GM18502 (cell line): ENCODE data around the gene AXDND1.
"Not testable (repeated sequence)": the region's sequence is repeated elsewhere in the genome, so short reads cannot be mapped to it uniquely, and the experiment has no call there.

Experiments
- ATAC-seq: cut with Tn5 transposase; IDR thresholded peaks from one replicate; pipeline ENCODE4 v1.9.1; 2021; ENCODE audit warnings: mild to moderate bottlenecking; ENCODE audit not compliant: unreplicated experiment, poor library complexity

Gene AXDND1

DNA sequence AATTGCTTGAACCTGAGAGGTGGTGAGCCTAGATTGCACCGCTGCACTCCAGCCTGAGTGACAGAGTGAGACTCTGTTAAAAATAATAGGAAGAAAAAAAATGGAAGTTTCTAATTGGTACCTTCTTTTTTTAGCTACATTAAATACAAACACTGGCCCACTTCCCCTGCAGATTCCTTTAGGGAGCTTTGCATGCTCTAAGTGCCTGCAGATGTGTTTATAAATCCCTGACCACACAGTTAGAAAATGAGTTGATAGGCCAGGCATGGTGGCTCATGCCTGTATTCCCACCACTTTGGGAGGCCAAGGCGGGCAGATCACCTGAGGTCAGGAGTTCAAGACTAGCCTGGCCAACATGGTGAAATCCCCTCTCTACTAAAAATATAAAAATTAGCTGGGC is 4.1 kb upstream of the AXDND1 start:
- not testable (repeated sequence) for ATAC-seq

DNA sequence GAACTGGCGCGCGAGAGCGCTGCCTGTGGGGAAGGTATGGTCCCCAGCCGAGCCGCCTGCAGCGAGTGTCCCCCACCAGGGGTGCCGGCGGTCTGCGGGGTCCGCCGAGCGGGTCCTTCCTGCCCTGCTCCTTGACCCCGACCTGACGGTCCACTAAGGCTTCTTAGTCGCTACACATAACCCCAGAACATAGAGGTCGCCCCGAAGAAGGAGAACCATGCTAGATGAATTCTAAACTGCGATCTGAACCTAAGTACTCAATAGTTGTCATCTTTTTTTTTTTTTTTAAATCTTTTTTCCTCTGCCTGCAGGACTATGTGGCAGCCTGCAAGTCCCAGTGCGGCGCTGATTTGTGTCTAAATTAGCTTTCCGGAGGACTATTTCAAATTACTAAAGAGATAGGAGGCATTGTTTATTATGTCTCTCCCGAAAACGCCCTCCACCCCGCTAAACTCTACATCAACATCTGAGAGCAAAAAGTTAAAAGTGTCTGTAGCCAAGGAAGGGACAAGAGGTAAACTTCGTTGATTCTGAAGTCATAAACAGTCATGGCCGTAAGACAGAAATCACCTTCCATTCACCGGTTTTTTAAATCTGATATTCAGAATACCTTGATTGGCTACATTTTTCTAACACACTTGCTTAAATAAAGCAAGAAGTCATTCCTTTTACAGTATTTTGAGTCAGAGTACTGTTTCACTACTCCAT is 476 bp downstream of the AXDND1 start:
- peak; percentile 30 for ATAC-seq

DNA sequence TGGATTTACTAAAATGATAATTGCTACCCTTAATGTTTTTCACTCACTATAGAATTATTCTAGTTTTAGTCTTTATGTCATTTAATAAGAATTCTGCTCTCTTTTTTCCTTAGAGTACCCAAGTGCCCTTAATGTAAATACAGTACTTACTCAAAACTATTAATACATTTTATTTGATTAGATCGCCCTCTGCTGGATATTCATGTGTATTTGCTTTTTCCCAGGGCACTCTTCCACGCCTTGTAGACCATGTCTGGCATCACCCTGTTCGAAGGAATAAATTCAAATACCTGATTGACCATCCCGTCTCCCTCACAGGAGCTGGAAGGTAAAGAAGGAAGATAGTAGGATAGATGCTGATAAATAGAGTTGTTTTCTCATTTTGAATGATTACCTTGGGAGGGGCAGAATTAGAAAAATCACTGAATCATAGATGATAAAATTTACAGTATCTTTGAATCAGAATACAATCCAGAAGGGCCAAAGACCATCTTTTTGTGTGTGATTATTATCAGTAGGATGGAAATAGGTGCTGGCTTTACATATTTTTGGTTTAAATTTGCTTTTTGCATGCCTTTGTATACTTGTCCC is 4.1 kb downstream of the AXDND1 start:
- ATAC-seq: no peak

DNA sequence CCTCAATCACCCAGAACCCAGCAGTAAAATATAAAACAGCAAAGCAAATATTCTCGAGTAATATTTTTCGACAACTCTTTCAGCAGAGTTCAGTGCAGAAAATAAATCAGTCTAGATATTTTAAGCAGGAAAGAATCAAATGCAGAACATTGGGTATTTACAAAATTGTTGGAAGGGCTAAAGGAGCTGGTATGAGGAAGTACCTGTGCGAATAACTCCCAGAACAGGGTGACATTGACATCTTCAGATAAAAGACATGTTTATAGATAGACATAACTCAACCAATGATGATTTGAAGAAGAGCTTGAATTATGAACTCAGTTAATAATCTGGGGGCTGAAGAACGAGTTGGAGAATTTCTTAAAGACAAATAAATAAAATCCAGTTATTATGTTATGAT is 6.4 kb downstream of the AXDND1 start:
- ATAC-seq: no peak

DNA sequence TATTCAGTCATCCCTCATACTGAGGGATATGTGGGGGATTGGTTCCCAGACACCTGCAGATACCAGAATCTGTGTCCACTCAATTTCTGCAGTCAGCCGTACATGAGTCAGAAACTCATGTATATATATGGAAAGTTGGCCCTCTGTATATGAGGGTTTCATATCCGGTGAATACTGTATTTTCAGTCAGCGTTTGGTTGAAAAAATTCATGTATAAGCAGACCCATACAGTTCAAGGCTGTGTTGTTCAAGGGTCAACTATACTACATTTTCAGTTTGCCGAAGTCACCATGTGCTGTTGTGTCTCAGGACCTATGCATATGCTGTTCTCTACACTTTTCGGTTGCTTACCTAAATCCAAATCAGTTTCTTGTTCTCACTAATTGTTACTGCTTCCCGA is 10.5 kb downstream of the AXDND1 start:
- ATAC-seq: no peak

DNA sequence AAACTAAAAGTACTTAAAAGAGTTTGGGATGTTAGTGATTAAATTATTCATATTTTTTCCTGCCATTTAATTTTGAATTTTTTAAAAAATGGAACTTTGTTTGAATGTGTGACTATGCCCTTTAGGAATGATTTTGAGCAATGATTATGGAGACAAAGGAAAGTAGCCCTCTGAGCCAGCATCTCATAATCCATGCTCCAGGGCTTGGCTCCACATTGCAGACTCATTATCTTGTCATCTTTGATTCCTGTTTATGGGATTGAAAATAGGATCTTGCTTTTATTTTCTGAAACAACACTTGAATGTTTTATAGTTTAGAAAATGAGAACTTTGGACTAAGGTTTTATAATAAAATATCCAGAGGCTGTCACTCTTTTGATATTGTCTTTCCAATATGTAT is 14.5 kb downstream of the AXDND1 start:
- no peak for ATAC-seq

DNA sequence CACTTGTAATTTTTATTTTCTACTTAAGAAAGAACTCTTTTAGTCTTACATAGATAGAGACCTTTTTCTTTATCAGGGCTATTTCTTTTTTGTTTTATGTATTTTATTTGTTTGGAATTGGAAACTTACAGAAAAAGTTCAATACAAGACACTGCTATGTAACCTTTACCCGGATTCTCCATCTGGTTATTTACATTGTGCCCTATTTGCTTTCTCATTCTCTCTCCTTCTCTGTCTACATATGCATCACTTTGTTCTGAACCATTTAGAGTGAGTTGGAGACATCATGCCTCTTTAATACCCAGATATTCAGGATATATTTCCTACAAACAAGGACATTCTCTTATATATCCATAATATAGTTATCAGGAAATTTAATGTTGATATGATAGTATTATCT is 18.3 kb downstream of the AXDND1 start:
- ATAC-seq: no peak

DNA sequence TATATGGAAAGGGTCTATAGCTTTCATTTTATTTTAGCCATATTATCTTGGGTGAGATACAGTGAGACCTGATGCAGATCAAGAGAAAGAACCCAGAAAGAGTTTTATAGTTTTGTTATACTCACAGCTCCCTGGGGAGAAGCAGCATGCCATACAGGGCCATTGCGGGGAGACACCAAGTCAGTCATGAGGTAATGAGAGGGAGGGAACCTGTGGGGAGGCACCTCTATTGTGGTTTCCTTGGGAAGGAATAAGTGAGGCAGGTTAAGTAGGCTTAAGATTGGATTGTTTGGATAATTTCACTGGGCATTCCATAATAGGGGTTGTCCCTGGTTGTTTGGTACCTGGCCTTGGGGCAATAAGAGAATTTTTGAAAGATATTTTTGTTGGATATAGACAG is 19.7 kb downstream of the AXDND1 start:
- ATAC-seq: no peak

DNA sequence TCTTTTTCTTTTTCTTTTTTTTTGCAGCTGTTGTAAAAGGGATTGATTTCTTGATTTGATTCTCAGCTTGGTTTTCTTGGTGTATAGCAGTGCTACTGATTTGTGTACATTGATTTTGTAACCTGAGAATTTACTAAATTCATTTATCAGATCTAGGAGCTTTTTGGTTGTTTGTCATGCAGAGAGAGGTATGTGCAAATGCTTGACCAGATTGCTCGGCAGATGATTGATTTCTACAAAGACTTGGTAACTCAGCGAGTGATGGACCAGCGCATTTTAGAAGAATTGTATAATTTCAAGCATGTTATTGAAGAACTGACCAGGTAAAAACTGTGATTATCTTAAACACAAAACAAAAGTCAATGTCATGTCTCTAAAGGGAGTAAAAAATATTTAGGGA is 27.9 kb downstream of the AXDND1 start:
- ATAC-seq: no peak

DNA sequence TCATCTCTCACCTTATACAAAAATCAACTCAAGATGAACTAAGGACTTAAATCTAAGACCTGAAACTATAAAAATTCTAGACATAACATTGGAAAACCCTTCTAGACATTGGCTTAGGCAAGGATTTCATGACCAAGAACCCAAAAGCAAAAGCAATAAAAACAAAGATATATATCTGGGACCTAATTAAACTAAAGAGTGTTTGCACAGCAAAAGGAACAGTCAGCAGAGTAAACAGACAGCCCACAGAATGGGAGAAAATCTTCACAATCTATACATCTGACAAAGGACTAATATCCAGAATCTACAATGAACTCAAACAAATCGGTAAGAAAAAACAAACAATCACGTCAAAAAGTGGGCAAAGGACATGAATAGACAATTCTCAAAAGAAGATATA is 33.6 kb downstream of the AXDND1 start:
- ATAC-seq: not testable (repeated sequence)

DNA sequence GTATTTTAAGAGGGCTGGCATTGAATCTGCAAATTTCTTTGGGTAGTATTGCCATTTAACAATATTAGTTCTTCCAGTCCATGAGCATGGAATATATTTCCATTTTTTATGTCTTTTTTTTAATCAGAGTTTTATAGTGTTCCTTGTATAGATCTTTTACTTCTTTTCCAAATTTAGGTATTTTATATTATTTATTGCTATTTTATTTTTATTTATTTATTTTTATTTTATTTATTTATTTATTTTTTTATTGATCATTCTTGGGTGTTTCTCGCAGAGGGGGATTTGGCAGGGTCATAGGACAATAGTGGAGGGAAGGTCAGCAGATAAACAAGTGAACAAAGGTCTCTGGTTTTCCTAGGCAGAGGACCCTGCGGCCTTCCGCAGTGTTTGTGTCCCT is 52.0 kb downstream of the AXDND1 start:
- ATAC-seq: not testable (repeated sequence)

DNA sequence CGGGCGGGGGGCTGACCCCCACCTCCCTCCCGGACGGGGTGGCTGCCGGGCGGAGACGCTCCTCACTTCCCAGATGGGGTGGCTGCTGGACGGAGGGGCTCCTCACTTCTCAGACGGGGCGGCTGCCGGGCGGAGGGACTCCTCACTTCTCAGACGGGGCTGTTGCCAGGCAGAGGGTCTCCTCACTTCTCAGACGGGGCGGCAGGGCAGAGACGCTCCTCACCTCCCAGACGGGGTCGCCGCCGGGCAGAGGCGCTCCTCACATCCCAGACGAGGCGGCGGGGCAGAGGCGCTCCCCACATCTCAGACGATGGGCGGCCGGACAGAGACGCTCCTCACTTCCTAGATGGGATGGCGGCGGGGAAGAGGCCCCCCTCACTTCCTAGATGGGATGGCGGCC is 52.9 kb downstream of the AXDND1 start:
- not testable (repeated sequence) for ATAC-seq

DNA sequence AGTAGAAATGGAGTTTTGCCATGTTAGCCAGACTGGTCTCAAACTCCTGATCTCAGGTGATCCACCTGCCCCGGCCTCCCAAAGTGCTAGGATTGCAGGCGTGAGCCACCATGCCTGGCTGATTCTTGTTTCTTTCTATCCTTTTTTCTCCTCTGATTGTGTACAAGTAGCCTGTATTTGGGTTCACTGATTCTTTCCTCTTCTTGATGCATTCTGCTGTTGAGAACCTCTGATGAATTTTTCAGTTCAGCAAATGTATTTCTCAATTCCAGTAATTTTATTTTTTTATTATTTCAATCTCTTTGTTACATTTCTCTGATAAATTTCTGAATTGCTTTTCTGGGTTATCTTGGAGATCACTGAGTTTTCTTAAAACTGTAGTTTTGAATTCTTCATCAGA is 58.8 kb downstream of the AXDND1 start:
- no peak for ATAC-seq

DNA sequence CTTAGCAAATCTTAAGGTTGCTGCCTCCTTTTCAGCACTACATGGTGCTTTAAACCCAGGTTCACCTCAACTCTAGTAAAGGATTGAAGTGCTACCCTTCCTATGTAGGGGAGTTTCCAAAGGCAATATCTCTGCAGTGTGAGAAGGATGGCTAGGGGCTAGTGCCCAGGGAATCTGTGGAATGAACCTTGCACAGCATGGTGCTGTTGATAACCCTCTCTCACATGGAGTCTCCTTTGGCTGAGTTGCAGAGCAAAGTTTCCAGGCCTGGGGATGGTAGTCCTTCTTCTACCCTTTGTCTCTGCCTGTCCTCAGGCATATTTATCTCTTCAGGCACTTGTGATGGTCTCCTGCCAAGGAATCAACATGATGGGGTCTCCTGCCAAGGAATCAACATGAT is 59.4 kb downstream of the AXDND1 start:
- ATAC-seq: no peak

DNA sequence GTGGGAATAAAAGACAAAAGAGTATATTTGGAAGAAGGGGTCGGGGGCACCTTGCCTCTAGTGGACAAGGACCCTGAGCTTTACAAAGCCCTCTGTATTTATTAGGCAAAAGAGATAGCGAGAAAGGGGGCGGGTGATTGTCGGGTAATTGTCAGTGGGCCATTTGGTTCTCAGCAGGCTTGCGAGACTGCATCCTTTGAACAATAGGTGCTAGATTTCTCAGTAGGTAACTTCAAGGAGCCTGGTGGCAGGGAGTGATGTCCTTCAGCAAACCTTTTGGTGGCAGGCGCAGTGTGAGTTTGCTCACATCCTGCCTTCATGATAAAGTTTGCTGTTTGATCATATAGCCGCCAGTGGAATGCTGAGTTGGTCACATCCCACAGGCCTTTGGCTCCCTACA is 71.4 kb downstream of the AXDND1 start:
- no peak for ATAC-seq

DNA sequence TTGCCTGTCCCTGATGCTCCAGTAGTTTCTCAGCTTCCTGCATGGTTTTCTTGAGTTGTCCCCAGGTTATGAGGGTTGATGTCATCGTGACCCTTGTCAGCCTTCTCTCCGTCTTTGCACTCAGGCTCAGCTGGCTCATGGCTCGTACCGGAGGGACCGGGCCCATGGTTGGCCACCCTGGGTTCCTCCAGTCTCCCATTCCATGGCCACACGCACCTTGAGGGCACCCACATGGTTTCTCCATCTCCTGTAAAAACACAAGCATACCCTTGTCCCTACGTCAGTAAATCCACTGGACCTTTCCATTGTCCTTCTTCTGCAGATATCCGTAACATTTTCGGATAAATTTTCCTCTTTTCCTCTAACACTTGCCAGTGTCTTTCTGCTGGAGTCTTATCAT is 73.9 kb downstream of the AXDND1 start:
- ATAC-seq: not testable (repeated sequence)

DNA sequence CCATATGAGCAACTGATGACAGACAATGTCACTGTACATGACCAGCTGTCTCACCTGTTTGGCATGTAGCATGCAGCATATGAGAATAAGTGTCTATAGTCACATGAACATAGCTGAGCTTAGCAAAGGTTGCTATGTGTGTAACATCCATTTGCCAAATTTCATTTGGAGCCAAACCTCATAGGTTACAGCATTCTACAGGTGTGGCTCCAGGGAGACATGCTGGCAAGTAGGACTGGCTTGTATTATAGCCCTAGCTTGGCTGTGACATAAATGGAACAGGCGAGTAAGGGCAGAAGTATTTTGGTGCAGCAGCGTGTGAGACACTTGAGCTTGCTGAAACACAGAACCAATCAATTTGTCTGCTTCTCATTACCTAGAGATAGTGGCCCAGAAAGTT is 74.5 kb downstream of the AXDND1 start:
- ATAC-seq: not testable (repeated sequence)

DNA sequence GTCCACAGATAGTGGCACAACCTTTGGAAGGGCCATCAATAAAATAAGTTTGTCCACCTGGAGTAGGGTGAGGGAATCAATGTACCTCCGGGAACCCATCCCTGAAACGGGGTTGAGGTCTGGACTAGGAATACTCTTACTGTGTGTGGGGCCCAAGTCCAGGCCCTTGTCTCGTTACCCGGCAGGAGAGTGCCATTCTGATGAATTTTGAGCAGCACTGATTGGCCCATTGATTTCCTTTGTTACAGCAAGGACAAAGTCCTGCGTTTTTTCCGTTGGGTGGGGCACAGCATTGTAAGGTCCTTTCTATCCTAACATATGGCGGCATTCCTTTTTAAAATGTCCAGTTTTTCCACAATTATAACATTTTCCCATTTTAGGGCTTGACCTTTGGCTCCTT is 75.2 kb downstream of the AXDND1 start:
- ATAC-seq: no peak

DNA sequence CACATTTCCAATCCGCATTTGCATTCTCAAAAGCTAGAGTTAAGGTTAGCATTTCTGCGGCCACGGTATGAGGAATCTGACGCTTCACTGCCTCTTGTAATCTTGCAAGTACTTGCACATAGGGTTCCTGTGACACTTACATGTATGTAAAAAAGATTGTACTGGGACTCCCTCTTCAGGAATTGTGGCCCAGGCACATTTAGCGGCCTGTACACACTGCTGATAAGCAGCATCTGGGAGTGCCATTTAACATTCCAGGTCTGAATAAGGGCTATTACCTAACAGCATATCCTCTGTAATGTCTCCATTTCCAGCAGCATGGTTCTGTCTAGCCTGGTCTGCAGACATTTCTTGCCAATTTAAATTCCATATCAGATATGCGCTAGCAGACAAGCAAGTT is 75.7 kb downstream of the AXDND1 start:
- no peak for ATAC-seq

DNA sequence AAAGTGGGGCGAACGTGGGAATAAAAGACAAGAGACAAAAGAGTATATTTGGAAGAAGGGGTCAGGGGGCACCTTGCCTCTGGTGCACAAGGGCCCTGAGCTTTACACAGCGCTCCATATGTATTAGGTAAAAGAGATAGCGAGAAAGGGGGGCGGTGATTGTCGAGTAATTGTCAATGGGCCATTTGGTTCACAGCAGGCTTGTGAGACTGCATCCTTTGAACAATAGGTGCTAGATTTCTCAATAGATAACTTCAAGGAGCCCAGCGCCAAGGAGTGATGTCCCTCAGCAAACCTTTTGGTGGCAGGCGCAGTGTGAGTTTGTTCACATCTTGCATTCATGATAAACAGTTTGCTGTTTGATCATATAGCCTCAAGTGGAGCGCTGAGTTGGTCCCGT is 77.1 kb downstream of the AXDND1 start:
- not testable (repeated sequence) for ATAC-seq

DNA sequence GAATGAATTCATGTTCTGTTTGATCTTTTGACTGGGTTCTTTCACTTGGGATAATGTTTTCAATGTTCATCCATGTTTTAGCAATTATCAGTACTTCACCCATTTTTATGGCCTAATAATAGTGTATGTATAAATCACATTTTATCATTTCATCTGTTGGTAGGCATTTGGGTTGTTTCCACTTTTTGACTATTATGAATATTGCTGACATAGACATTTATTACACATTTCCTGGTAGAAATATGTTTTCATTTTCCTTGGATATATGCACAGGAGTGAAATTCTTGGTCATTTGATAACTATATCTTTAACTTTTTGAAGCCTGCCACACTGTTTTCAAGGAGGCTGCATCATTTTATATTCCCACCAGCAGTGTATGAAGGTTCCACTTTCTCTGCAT is 79.8 kb downstream of the AXDND1 start:
- ATAC-seq: no peak

DNA sequence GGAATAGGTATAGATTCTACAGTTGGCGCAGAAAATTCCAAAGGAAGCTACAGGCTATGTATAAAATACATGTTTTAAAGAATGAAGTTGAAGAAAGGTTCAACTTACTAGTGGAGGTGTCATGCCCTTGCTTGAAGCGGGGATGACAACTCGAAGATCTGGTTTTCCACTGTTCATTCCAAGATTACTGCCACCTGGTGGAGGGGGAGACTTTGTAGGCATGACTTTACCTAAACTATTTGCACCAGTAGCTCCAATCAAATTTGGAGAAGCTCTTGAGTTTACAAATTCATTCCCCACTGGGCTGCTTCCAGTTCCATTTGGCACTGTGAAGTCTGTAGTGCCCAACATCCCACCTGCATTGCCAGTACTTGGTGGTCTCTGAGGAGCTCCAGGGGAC is 81.7 kb downstream of the AXDND1 start:
- no peak for ATAC-seq
